ENCODE results near the gene WWC2. TPM values are rescaled to one million over a fixed set of nuclear protein-coding genes. Genes with fewer than 3 reads are reported as not detected.

The WWC2 gene
- total RNA-seq (2014; rRNA removed; shearing (Covaris generic)): 18.9 and 21.4 TPM in 2 replicates

- peak; percentile 90 for DNase-seq (ENCODE audit: low read depth)
Observed at GRCh38 chr4:183098723-183099536, at the start of gene WWC2. Gene WWC2, plus strand, starts transcription at chr4:183099257. Its CDS starts 235 bp downstream, at chr4:183099492.

GRCh38 chr4:183053681-183054080 lies 45.4 kb upstream of the WWC2 start:
- DNase-seq (ENCODE audit: low read depth): no peak

GRCh38 chr4:183057255-183057654 lies 41.8 kb upstream of the WWC2 start:
- DNase-seq (ENCODE audit: low read depth): no peak

- DNase-seq (ENCODE audit: low read depth): no peak
Observed at GRCh38 chr4:183059797-183060196, 39.3 kb upstream of the WWC2 start.

- DNase-seq (ENCODE audit: low read depth): no peak
Observed at GRCh38 chr4:183068502-183068901, 30.6 kb upstream of the WWC2 start.

- no peak for DNase-seq (ENCODE audit: low read depth)
Observed at GRCh38 chr4:183071222-183071621, 27.8 kb upstream of the WWC2 start.

GRCh38 chr4:183072176-183072575 lies 26.9 kb upstream of the WWC2 start:
- DNase-seq (ENCODE audit: low read depth): no peak

- no peak for DNase-seq (ENCODE audit: low read depth)
Observed at GRCh38 chr4:183073838-183074145, 25.3 kb upstream of the WWC2 start.

- no peak for DNase-seq (ENCODE audit: low read depth)
Observed at GRCh38 chr4:183074288-183074990, 24.6 kb upstream of the WWC2 start.

GRCh38 chr4:183078634-183079033 lies 20.4 kb upstream of the WWC2 start:
- no peak for DNase-seq (ENCODE audit: low read depth)

- DNase-seq (ENCODE audit: low read depth): no peak
Observed at GRCh38 chr4:183080372-183081115, 18.5 kb upstream of the WWC2 start.

GRCh38 chr4:183081116-183081469 lies 18.0 kb upstream of the WWC2 start:
- DNase-seq (ENCODE audit: low read depth): no peak

GRCh38 chr4:183082053-183082452 lies 17.0 kb upstream of the WWC2 start:
- no peak for DNase-seq (ENCODE audit: low read depth)

GRCh38 chr4:183094393-183095198 lies 4.5 kb upstream of the WWC2 start:
- no peak for DNase-seq (ENCODE audit: low read depth)

- DNase-seq (ENCODE audit: low read depth): no peak
Observed at GRCh38 chr4:183095199-183095512, 3.9 kb upstream of the WWC2 start.

- no peak for DNase-seq (ENCODE audit: low read depth)
Observed at GRCh38 chr4:183096276-183096965, 2.6 kb upstream of the WWC2 start.

- no peak for DNase-seq (ENCODE audit: low read depth)
Observed at GRCh38 chr4:183097231-183098018, 1.6 kb upstream of the WWC2 start.

GRCh38 chr4:183098019-183098722 lies 886 bp upstream of the WWC2 start:
- peak; percentile 62 for DNase-seq (ENCODE audit: low read depth)

- DNase-seq (ENCODE audit: low read depth): no peak
Observed at GRCh38 chr4:183099537-183100297, 660 bp downstream of the WWC2 start.
